ENCODE results near the gene RIC8B. TPM values are rescaled to one million over a fixed set of nuclear protein-coding genes. Genes with fewer than 3 reads are reported as not detected.
A peak's percentile ranks its signal among the peaks of the same experiment; 100 is the strongest.

The RIC8B gene
- total and polyA plus RNA-seq, 2 of the 13 experiments (the other 11 are each of a cell fraction or from before 2014, with no cell fraction given), result 5.1 to 7.5 TPM

DNA sequence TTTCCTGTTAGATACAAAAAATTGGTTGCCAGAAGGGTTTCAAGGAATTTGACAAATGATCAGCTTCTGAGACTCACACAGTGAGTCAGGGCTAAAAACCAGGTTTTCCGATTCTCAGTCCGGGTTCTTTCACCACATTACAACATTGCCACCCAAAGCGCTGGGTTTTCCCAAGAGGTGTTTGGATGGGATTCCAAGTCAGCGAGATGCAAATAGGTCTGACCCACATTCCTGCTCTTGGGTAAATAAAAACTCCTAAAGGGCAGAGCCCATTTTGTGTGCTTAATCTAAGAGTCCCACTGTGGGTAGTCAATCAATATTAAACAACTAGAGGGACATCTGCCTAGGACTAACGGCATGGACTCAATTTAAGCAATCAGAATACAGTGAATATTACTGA lies 5.4 kb upstream of the RIC8B start (continued):
- TF ChIP-seq, protein P1, sequence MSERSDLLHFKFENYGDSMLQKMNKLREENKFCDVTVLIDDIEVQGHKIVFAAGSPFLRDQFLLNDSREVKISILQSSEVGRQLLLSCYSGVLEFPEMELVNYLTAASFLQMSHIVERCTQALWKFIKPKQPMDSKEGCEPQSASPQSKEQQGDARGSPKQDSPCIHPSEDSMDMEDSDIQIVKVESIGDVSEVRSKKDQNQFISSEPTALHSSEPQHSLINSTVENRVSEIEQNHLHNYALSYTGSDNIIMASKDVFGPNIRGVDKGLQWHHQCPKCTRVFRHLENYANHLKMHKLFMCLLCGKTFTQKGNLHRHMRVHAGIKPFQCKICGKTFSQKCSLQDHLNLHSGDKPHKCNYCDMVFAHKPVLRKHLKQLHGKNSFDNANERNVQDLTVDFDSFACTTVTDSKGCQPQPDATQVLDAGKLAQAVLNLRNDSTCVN (CRISPR knock-in tag; IDR thresholded peaks at IDR 0.05; ENCODE audit: borderline replicate concordance), result no peak
- TF ChIP-seq FOXP4 (CRISPR knock-in tag; IDR thresholded peaks at IDR 0.05), result 0 out of 2 replicates have a peak, but pooled peaks have one; percentile 15
- TF ChIP-seq, protein P2, sequence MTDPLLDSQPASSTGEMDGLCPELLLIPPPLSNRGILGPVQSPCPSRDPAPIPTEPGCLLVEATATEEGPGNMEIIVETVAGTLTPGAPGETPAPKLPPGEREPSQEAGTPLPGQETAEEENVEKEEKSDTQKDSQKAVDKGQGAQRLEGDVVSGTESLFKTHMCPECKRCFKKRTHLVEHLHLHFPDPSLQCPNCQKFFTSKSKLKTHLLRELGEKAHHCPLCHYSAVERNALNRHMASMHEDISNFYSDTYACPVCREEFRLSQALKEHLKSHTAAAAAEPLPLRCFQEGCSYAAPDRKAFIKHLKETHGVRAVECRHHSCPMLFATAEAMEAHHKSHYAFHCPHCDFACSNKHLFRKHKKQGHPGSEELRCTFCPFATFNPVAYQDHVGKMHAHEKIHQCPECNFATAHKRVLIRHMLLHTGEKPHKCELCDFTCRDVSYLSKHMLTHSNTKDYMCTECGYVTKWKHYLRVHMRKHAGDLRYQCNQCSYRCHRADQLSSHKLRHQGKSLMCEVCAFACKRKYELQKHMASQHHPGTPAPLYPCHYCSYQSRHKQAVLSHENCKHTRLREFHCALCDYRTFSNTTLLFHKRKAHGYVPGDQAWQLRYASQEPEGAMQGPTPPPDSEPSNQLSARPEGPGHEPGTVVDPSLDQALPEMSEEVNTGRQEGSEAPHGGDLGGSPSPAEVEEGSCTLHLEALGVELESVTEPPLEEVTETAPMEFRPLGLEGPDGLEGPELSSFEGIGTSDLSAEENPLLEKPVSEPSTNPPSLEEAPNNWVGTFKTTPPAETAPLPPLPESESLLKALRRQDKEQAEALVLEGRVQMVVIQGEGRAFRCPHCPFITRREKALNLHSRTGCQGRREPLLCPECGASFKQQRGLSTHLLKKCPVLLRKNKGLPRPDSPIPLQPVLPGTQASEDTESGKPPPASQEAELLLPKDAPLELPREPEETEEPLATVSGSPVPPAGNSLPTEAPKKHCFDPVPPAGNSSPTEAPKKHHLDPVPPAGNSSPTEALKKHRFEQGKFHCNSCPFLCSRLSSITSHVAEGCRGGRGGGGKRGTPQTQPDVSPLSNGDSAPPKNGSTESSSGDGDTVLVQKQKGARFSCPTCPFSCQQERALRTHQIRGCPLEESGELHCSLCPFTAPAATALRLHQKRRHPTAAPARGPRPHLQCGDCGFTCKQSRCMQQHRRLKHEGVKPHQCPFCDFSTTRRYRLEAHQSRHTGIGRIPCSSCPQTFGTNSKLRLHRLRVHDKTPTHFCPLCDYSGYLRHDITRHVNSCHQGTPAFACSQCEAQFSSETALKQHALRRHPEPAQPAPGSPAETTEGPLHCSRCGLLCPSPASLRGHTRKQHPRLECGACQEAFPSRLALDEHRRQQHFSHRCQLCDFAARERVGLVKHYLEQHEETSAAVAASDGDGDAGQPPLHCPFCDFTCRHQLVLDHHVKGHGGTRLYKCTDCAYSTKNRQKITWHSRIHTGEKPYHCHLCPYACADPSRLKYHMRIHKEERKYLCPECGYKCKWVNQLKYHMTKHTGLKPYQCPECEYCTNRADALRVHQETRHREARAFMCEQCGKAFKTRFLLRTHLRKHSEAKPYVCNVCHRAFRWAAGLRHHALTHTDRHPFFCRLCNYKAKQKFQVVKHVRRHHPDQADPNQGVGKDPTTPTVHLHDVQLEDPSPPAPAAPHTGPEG (CRISPR knock-in tag; IDR thresholded peaks at IDR 0.05), result no peak
- TF ChIP-seq, protein P3, sequence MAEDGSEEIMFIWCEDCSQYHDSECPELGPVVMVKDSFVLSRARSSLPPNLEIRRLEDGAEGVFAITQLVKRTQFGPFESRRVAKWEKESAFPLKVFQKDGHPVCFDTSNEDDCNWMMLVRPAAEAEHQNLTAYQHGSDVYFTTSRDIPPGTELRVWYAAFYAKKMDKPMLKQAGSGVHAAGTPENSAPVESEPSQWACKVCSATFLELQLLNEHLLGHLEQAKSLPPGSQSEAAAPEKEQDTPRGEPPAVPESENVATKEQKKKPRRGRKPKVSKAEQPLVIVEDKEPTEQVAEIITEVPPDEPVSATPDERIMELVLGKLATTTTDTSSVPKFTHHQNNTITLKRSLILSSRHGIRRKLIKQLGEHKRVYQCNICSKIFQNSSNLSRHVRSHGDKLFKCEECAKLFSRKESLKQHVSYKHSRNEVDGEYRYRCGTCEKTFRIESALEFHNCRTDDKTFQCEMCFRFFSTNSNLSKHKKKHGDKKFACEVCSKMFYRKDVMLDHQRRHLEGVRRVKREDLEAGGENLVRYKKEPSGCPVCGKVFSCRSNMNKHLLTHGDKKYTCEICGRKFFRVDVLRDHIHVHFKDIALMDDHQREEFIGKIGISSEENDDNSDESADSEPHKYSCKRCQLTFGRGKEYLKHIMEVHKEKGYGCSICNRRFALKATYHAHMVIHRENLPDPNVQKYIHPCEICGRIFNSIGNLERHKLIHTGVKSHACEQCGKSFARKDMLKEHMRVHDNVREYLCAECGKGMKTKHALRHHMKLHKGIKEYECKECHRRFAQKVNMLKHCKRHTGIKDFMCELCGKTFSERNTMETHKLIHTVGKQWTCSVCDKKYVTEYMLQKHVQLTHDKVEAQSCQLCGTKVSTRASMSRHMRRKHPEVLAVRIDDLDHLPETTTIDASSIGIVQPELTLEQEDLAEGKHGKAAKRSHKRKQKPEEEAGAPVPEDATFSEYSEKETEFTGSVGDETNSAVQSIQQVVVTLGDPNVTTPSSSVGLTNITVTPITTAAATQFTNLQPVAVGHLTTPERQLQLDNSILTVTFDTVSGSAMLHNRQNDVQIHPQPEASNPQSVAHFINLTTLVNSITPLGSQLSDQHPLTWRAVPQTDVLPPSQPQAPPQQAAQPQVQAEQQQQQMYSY (CRISPR knock-in tag; IDR thresholded peaks at IDR 0.05), result peak; percentile 81
- peak; percentile 20; the same call in 1 of the 2 replicates for TF ChIP-seq ONECUT2 (CRISPR knock-in tag; IDR thresholded peaks at IDR 0.05)
- TF ChIP-seq HOXA7 (CRISPR knock-in tag; IDR thresholded peaks at IDR 0.05), result no peak
- no peak for TF ChIP-seq KLF6 (CRISPR knock-in tag; IDR thresholded peaks at IDR 0.05)
- no peak for TF ChIP-seq MIER3 (CRISPR knock-in tag; IDR thresholded peaks at IDR 0.05; ENCODE audit: borderline replicate concordance)
- no peak for TF ChIP-seq TEAD2 (CRISPR knock-in tag; IDR thresholded peaks at IDR 0.05)
- no peak for TF ChIP-seq ZNF367 (CRISPR knock-in tag; IDR thresholded peaks at IDR 0.05; ENCODE audit: borderline replicate concordance)
- TF ChIP-seq HMGXB4 (CRISPR knock-in tag; IDR thresholded peaks at IDR 0.05; ENCODE audit: borderline replicate concordance in 1 of 2, low read depth in 1 of 2), result no peak
- no peak for TF ChIP-seq GFI1 (CRISPR knock-in tag; IDR thresholded peaks at IDR 0.05; ENCODE audit: borderline replicate concordance)
- no peak for TF ChIP-seq NCOA1 (CRISPR knock-in tag; IDR thresholded peaks at IDR 0.05)

Measured in HepG2 (cell line).